ENCODE data around the gene BLOC1S4.
A peak's percentile ranks its signal among the peaks of the same experiment; 100 is the strongest.
"Not testable (repeated sequence)": the region's sequence is repeated elsewhere in the genome, so short reads cannot be mapped to it uniquely, and the experiment has no call there.

The BLOC1S4 gene

DNA sequence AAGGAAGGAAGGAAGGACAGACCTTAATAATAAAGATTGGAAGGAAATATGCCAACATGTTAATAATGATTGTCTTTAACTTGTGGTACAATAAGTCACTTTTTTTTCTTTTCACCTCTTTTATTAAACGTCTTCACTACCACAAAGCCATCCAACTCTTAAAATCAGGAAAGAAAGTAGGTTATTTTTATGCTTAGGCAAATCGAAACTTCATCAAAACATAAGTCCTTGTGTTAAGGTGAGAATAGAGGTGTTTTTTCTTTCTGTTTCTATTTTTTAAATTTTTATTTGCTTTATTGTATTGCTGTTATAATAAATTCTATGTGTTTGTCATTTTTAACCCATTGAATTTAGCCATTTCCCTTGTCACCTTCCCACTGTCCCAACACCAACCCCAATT, 26.5 kb downstream of the BLOC1S4 start:
- DNase-seq (ENCODE audit: low spot score), result no peak

GRCh38 chr4:6742989-6743388, 27.0 kb downstream of the BLOC1S4 start:
- no peak for DNase-seq (ENCODE audit: low spot score)

DNA sequence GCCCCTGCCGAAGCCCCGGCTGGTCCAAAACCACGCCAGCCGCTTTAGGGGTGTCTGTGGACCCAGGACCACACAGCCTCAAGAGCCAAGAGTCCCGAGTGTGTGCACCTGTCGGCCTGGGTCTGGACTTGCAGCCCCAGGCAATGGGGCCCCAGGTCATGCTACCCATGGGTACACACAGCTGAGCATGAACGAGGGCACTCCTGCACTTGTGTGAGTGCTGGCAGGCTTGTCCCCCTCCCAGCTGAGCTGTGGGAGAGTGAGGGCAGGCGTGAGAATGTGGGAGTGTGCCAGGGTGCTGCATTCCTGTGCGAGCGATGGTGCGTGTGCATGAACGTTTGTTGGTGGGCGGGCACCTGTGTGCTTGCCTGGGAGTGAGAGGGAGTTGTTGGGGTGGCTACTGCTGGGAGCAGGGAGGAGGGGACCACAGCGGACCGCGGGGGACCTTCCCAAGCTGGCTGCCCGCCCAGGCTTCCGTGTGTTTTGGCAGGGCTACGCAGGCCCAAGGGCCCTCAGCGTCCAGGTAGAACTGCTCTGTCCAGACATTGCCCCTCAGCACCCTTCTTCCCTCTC, 30.8 kb downstream of the BLOC1S4 start:
- DNase-seq (ENCODE audit: low spot score), result no peak

GRCh38 chr4:6747294-6748051, 31.5 kb downstream of the BLOC1S4 start:
- no peak for DNase-seq (ENCODE audit: low spot score)

DNA sequence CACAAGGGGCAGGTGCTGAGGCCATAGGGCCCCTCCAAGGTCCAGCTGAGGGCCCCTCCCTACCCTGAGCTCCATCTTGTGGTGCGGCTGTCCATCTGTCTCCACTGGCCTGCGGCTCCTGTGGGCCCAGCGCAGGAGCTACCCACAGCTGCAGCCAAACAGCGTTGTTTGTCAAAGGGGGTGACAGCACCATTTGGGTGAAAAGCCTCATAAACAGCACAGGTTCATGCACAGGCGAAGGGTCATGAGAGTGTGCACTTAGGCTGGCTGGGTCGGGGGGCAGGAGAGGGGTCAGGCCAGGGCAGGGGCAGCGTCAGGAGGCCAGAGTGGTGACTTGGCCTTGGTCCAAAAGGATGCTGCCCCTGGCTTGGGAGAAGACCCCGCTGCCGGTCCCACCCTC, 32.3 kb downstream of the BLOC1S4 start:
- no peak for DNase-seq (ENCODE audit: low spot score)

DNA sequence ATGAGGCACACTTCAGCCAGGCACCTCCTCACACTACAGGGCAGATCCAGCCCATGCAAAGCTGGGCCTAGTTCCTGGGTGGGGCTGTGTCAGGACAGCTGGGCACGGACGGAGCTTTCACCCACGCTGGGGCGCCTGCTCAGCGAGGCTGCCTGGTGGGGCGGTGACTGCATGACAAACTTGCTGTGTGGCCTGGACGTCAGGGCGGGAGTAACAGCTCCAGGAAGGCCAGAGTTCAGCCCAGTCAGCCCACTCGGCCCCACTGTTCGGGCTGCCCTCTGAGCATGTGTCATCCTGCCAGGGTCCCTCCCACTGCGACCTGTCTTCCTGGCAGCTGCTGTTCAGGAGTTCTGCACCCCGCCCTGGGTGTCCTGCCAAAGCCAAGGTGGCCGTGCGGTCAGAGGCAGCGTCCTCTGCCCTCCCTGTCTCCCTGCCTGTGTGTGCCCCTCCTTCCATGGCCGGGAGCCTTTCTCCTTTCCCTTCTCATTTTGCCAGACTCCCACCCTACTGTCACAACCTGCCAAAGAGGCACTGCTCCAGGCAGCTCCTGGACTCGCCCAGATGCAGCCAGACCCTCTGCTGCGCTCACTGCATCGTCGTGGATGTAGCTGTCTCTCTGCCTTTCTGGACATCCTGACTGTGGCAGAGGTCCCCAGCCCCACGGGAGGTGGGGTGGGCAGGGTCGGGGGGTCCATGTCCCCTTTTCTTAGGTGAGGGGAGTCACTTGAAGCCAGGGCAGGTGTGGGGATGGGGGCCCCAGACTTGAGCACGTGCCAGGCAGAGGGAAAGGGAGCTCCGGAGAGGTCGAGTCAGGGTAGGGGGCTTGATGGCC, 33.6 kb downstream of the BLOC1S4 start:
- DNase-seq (ENCODE audit: low spot score), result no peak

GRCh38 chr4:6750286-6751221, 34.6 kb downstream of the BLOC1S4 start:
- DNase-seq (ENCODE audit: low spot score), result no peak

- no peak for DNase-seq (ENCODE audit: low spot score)
Observed at GRCh38 chr4:6751611-6752485, 35.9 kb downstream of the BLOC1S4 start.

DNA sequence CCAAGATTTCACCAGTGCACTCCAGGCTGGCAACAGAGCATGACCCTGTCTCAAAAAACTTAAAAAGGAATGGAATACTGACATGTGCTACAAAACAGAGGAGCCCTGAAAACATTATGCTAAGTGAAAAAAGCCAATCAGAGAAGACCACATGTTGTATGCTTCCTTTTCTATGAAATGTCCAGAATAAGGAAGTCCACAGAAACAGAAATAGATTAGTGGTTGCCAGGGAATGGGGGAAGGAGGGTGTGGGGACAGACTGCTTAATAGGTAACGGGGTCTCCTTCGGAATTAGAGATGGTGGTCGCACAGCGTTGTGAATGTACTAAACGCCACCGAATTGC, 36.5 kb downstream of the BLOC1S4 start:
- DNase-seq (ENCODE audit: low spot score), result no peak

- no peak for DNase-seq (ENCODE audit: low spot score)
Observed at GRCh38 chr4:6753103-6753560, 37.2 kb downstream of the BLOC1S4 start.

DNA sequence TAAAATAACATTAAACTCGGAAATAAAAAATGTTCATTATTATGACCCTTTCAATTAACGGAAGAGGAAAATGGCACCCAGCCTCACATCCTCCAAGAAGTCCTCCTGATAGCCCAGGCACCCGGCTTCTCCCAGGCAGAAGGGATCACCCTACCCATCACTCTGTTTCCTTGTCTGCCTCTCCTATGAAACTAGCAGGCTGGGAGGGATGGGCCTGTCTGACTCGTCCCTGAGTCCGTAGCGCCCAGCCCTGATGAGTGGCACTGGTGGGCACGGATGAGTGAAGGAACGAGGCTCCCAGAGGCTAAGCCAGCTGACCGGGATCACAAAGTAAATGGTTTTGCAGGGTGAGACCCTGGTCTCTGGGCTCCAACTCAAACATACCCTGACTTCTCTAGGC, 37.9 kb downstream of the BLOC1S4 start:
- no peak for DNase-seq (ENCODE audit: low spot score)

DNA sequence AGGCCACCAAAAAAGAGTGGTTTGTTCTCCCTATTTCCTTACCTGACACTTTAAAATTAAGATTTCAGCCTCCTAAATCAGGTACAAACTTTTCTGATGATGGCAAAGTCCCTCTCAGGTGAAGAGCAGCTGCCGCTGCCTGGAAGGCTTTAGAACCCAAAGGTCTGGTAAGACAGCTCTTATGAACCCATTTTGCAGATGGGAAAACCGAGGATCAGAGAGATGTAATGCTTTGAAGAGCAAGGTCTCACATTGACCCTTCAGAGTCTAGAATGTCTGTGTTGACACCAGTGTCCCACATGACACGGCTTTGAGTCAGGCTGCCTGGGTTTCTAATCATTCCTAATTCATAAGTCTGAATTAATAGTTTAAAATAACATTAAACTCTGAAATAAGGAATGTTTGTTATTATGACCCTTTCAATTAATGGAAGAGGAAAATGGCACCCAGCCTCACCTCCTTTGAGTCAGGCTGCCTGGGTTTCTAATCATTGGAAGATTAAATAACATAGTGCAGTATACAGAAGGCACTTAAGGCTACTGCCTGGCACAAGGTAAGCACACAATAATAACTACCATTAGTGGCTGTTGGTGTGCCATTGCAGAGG, 38.6 kb downstream of the BLOC1S4 start:
- DNase-seq (ENCODE audit: low spot score), result no peak

GRCh38 chr4:6755088-6755753, 39.2 kb downstream of the BLOC1S4 start:
- DNase-seq (ENCODE audit: low spot score), result no peak

DNA sequence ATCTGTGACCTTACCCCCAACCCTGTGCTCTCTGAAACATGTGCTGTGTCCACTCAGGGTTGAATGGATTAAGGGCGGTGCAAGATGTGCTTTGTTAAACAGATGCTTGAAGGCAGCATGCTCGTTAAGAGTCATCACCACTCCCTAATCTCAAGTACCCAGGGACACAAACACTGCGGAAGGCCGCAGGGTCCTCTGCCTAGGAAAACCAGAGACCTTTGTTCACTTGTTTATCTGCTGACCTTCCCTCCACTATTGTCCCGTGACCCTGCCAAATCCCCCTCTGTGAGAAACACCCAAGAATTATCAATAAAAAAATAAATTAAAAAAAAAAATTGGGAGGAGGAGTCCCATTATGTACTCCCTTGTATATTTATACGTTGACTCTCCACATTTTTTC, 40.4 kb downstream of the BLOC1S4 start:
- DNase-seq (ENCODE audit: low spot score), result not testable (repeated sequence)

GRCh38 chr4:6758728-6759127, 42.8 kb downstream of the BLOC1S4 start:
- no peak for DNase-seq (ENCODE audit: low spot score)

DNA sequence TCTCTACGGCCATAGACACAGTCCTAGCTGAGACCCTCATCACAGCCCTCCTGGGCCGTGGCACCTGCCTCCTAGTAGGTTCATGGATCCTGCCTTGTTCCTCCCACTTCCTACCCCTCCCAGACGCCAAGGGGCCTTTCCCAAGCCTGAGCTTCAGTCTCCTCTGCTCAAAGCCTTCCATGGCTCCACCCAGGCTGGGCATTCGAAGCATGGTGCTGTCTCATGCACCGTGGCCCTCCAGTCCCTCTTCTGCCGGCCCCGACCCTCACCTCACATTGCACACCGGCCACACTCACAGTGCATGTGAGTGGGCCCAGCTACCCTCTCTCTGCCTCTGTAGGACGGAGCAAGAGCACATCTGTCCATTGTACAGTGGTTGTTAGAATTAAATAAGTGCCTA, 44.9 kb downstream of the BLOC1S4 start:
- no peak for DNase-seq (ENCODE audit: low spot score)

GRCh38 chr4:6761649-6762615, 46.0 kb downstream of the BLOC1S4 start:
- peak; percentile 22 for DNase-seq (ENCODE audit: low spot score)

GRCh38 chr4:6763330-6763851, 47.4 kb downstream of the BLOC1S4 start:
- DNase-seq (ENCODE audit: low spot score), result no peak
